Thoracic aorta (tissue), 2 donors: ENCODE results near the gene CTBP2. TPM values are rescaled to one million over a fixed set of nuclear protein-coding genes. Genes with fewer than 3 reads are reported as not detected.
"Not testable (repeated sequence)": the region's sequence is repeated elsewhere in the genome, so short reads cannot be mapped to it uniquely, and the experiment has no call there.

Experiments
- ATAC-seq: fragments of 150-250 bp; one replicate; pipeline ENCODE4 v1.8.0; 2017; ENCODE audit warnings: low read depth; ENCODE audit not compliant: insufficient number of reproducible peaks, low FRiP score
- DNase-seq: peaks from one replicate; pipeline ENCODE4 v3.0.0-alpha.2; 2020; ENCODE audit warnings: low spot score
- H3K27ac ChIP-seq, 2 donors: fragments of 200-600 bp; sonication (generic); 1 replicate in 1 of 2; 2 replicates in 1 of 2; pipeline ENCODE4 v1.5.1; 2016; ENCODE audit warnings: mild to moderate bottlenecking in 2 of 2, moderate library complexity in 2 of 2
- H3K27me3 ChIP-seq: fragments of 200-600 bp; sonication (generic); replicated peaks from 2 replicates; pipeline ENCODE4 v1.6.0; 2016; ENCODE audit warnings: mild to moderate bottlenecking; ENCODE audit not compliant: insufficient read depth
- H3K36me3 ChIP-seq: fragments of 200-600 bp; sonication (generic); one replicate; pipeline ENCODE4 v1.5.1; 2016
- H3K4me1 ChIP-seq, 2 donors: fragments of 200-600 bp; sonication (generic); 1 replicate in 1 of 2; 2 replicates in 1 of 2; pipeline versions ENCODE4 v1.5.1 to v1.6.0; 2016; ENCODE audit warnings: low read depth in 2 of 2, mild to moderate bottlenecking in 1 of 2; ENCODE audit not compliant: control insufficient read depth in 1 of 2
- H3K4me3 ChIP-seq: fragments of 200-600 bp; sonication (generic); 2 replicates; pipeline ENCODE4 v1.5.1; 2016; ENCODE audit warnings: mild to moderate bottlenecking
- H3K9me3 ChIP-seq: fragments of 200-600 bp; sonication (generic); 2 replicates; pipeline ENCODE4 v1.5.1; 2016
- CTCF ChIP-seq: fragments of 200-600 bp; sonication (generic); IDR thresholded peaks from one replicate; pipeline ENCODE4 v1.5.1; 2019; ENCODE audit warnings: antibody characterized with exemption
- total RNA-seq, 2 donors: library from RNA; depleted of rRNA; stranded (reverse); fragments of >200 nt; gene quantifications; one replicate each; pipeline versions ENCODE4 v1.1.0 to v1.2.3, GENCODE V29; 2016

CTBP2 gene
- total RNA-seq, 2 donors from 2014 or later, result 62.8 to 80.6 TPM

GRCh38 chr10:125082881-125083575, 77.3 kb downstream of the CTBP2 start:
- peak overlapping the region; percentile 89 to 95 for H3K27ac ChIP-seq
- no peaks in the 10 kb centered on the region for H3K36me3 ChIP-seq
- peaks cover 27 to 54% of the 10 kb centered on the region in 2 donors for H3K4me1 ChIP-seq
- ATAC-seq (no peak), DNase-seq (no peak)
- no peak overlapping the region for H3K4me3 ChIP-seq
- H3K27me3 ChIP-seq, result no peaks in the 10 kb centered on the region
- H3K9me3 ChIP-seq, result no peaks in the 10 kb centered on the region
- no peak for TF ChIP-seq CTCF

DNA sequence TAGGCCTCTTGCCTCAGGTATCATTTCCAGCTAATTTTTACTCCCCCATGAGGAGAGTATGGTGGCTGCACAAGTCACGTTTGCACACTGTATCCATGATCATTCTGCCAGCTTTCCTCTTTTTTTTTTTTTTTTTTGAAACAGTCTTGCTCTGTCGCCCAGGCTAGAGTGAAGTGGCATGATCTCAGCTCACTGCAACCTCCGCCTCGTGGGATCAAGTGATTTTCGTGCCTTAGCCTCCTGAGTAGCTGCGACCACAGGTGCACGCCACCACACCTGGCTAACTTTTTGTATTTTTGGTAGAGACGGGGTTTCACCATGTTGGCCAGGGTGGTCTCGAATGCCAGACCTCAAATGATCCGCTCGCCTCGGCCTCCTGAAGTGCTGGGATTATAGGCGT, 77.9 kb downstream of the CTBP2 start:
- H3K4me3 ChIP-seq, DNase-seq, H3K9me3 ChIP-seq, H3K36me3 ChIP-seq, ATAC-seq, H3K27me3 ChIP-seq: not testable (repeated sequence)
- Histone ChIP-seq H3K27ac (peak overlapping the region; percentile 89 to 95), H3K4me1 (peaks cover 27 to 54% of the 10 kb centered on the region in 2 donors)

GRCh38 chr10:125081931-125082330, 78.4 kb downstream of the CTBP2 start:
- no peaks in the 10 kb centered on the region for H3K36me3 ChIP-seq
- H3K4me3 ChIP-seq, result no peak overlapping the region
- no peak for TF ChIP-seq CTCF
- no peak for ATAC-seq
- no peaks in the 10 kb centered on the region for H3K27me3 ChIP-seq
- peaks cover 27 to 54% of the 10 kb centered on the region in 2 donors for H3K4me1 ChIP-seq
- DNase-seq, result no peak
- H3K9me3 ChIP-seq, result no peaks in the 10 kb centered on the region
- peak overlapping the region; percentile 89 to 95 for H3K27ac ChIP-seq

GRCh38 chr10:125080984-125081383, 79.4 kb downstream of the CTBP2 start:
- Histone ChIP-seq H3K4me3 (no peak overlapping the region), H3K27ac (peak overlapping the region in 1 of 2 donors; percentile 95), H3K4me1 (peaks cover 27 to 60% of the 10 kb centered on the region in 2 donors), H3K9me3 (no peaks in the 10 kb centered on the region), H3K27me3 (no peaks in the 10 kb centered on the region), H3K36me3 (no peaks in the 10 kb centered on the region)
- no peak for DNase-seq
- TF ChIP-seq CTCF, result no peak
- ATAC-seq, result no peak

- DNase-seq, result no peak
- H3K4me1 ChIP-seq, result peaks cover 21 to 54% of the 10 kb centered on the region in 2 donors
- H3K36me3 ChIP-seq, result no peaks in the 10 kb centered on the region
- no peak for TF ChIP-seq CTCF
- no peak overlapping the region for H3K27ac ChIP-seq
- no peaks in the 10 kb centered on the region for H3K27me3 ChIP-seq
- H3K4me3 ChIP-seq, result no peak overlapping the region
- no peaks in the 10 kb centered on the region for H3K9me3 ChIP-seq
- ATAC-seq, result no peak
These were observed 80.1 kb downstream of the CTBP2 start for GRCh38 chr10:125080296-125080695.
